HL-60 (cell line): Measurements from ENCODE around the gene MMP2.

Experiments used
- DNase-seq, 2 experiments: peaks; one replicate each; pipeline ENCODE4 v3.0.0-alpha.2; 2010 to 2020; ENCODE audit warnings: low read depth in 1 of 2, low spot score in 1 of 2
- H3K27ac ChIP-seq: fragments of 250-450 bp; sonication (Bioruptor Pico); replicated peaks from 2 replicates; pipeline ENCODE4 v1.5.1; 2020; ENCODE audit warnings: mild to moderate bottlenecking, moderate library complexity
- H3K27me3 ChIP-seq: fragments of 250-450 bp; sonication (Bioruptor Pico); 2 replicates; pipeline ENCODE4 v1.5.1; 2021; ENCODE audit warnings: mild to moderate bottlenecking, moderate library complexity; ENCODE audit not compliant: insufficient read depth, poor library complexity, severe bottlenecking
- H3K4me3 ChIP-seq: replicated peaks from 2 replicates; pipeline ENCODE4 v1.5.1; 2011; ENCODE audit warnings: mild to moderate bottlenecking, control low read depth, low read length; ENCODE audit not compliant: insufficient read depth
- CTCF ChIP-seq: IDR thresholded peaks from one replicate; pipeline ENCODE4 v1.5.1; 2011; ENCODE audit warnings: low read length, control low read depth, inconsistent platforms; ENCODE audit not compliant: insufficient read depth
- GABPA ChIP-seq: IDR thresholded peaks from 2 replicates; pipeline ENCODE4 v1.6.1; 2012; ENCODE audit warnings: low read depth
- POLR2AphosphoS5 ChIP-seq: IDR thresholded peaks from 2 replicates; pipeline ENCODE4 v1.6.1; 2012; ENCODE audit warnings: low read depth
- SPI1 ChIP-seq: IDR thresholded peaks from 2 replicates; pipeline ENCODE4 v1.6.1; 2012; ENCODE audit warnings: low read depth, mild to moderate bottlenecking, borderline replicate concordance
- TF ChIP-seq, protein P1 (sequence below): IDR thresholded peaks from 2 replicates; pipeline ENCODE4 v1.6.1; 2012; ENCODE audit warnings: low read depth; ENCODE audit not compliant: insufficient replicate concordance

The MMP2 gene

GRCh38 chr16:55488306-55488705 lies 9.3 kb downstream of the MMP2 start:
- no peak for DNase-seq

GRCh38 chr16:55489119-55489955 lies 10.3 kb downstream of the MMP2 start:
- no peak overlapping the region for H3K27ac ChIP-seq
- TF ChIP-seq, protein P1, sequence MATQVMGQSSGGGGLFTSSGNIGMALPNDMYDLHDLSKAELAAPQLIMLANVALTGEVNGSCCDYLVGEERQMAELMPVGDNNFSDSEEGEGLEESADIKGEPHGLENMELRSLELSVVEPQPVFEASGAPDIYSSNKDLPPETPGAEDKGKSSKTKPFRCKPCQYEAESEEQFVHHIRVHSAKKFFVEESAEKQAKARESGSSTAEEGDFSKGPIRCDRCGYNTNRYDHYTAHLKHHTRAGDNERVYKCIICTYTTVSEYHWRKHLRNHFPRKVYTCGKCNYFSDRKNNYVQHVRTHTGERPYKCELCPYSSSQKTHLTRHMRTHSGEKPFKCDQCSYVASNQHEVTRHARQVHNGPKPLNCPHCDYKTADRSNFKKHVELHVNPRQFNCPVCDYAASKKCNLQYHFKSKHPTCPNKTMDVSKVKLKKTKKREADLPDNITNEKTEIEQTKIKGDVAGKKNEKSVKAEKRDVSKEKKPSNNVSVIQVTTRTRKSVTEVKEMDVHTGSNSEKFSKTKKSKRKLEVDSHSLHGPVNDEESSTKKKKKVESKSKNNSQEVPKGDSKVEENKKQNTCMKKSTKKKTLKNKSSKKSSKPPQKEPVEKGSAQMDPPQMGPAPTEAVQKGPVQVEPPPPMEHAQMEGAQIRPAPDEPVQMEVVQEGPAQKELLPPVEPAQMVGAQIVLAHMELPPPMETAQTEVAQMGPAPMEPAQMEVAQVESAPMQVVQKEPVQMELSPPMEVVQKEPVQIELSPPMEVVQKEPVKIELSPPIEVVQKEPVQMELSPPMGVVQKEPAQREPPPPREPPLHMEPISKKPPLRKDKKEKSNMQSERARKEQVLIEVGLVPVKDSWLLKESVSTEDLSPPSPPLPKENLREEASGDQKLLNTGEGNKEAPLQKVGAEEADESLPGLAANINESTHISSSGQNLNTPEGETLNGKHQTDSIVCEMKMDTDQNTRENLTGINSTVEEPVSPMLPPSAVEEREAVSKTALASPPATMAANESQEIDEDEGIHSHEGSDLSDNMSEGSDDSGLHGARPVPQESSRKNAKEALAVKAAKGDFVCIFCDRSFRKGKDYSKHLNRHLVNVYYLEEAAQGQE, result no peak
- TF ChIP-seq SPI1 (no peak), GABPA (no peak), CTCF (no peak), POLR2AphosphoS5 (no peak)
- no peak overlapping the region for H3K4me3 ChIP-seq
- no peaks in the 10 kb centered on the region for H3K27me3 ChIP-seq
- no peak for DNase-seq

More at GRCh38 chr16:55488306-55488705, 9.3 kb downstream of the MMP2 start:
- Histone ChIP-seq H3K27ac (no peak overlapping the region), H3K4me3 (no peak overlapping the region), H3K27me3 (no peaks in the 10 kb centered on the region)
- TF ChIP-seq POLR2AphosphoS5 (no peak), SPI1 (no peak), CTCF (no peak), GABPA (no peak)
- TF ChIP-seq, protein P1, result no peak

DNA sequence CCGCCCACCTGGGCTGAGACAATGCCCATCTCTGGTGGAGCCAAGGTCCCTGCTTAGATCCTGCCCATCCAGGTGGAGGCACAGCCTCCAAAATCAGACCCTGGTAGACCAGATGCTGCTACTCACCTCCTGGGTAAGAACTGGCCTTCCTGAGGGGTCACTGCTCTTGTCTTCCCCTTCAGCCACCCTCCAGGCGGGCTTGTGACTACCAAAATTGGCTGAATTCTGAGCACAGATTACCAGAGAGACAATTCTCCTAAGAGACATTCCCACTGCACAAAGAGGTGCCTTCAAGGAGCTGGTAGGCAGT lies 10.9 kb downstream of the MMP2 start:
- TF ChIP-seq CTCF (no peak), GABPA (no peak)
- DNase-seq, result no peak
- H3K4me3 ChIP-seq, result no peak overlapping the region
- no peak overlapping the region for H3K27ac ChIP-seq
- no peaks in the 10 kb centered on the region for H3K27me3 ChIP-seq

- DNase-seq, result no peak
- TF ChIP-seq GABPA (no peak), CTCF (no peak), POLR2AphosphoS5 (no peak), SPI1 (no peak)
- TF ChIP-seq, protein P1, result no peak
- no peak overlapping the region for H3K4me3 ChIP-seq
- H3K27me3 ChIP-seq, result no peaks in the 10 kb centered on the region
- no peak overlapping the region for H3K27ac ChIP-seq
These were observed 11.3 kb downstream of the MMP2 start for GRCh38 chr16:55490301-55490700.
